Peyer's patch (tissue), 4 donors: Measurements from ENCODE around the gene ZDHHC8. TPM values are rescaled to one million over a fixed set of nuclear protein-coding genes. Genes with fewer than 3 reads are reported as not detected.
A peak's percentile ranks its signal among the peaks of the same experiment; 100 is the strongest.

ENCODE experiments used
- DNase-seq, 3 donors: peaks; one replicate each; pipeline ENCODE4 v3.0.0-alpha.2; 2017 to 2019
- H3K27ac ChIP-seq, 4 donors: fragments of 200-600 bp; sonication (generic); one replicate each; pipeline ENCODE4 v1.5.1; 2016 to 2019
- H3K27me3 ChIP-seq, 2 donors: fragments of 200-600 bp; sonication (generic); one replicate each; pipeline ENCODE4 v1.5.1; 2019
- H3K36me3 ChIP-seq, 3 donors: fragments of 200-600 bp; sonication (generic); one replicate each; pipeline ENCODE4 v1.5.1; 2016 to 2019
- H3K4me1 ChIP-seq, 4 donors: fragments of 200-600 bp; sonication (generic); one replicate each; pipeline ENCODE4 v1.5.1; 2016 to 2019
- H3K4me3 ChIP-seq, 4 donors: fragments of 200-600 bp; sonication (generic); 1 replicate in 3 of 4; 2 replicates in 1 of 4; pipeline ENCODE4 v1.5.1; 2016 to 2019; ENCODE audit warnings: mild to moderate bottlenecking in 1 of 4
- H3K9me3 ChIP-seq, 4 donors: fragments of 200-600 bp; sonication (generic); one replicate each; pipeline ENCODE4 v1.5.1; 2016 to 2019; ENCODE audit warnings: mild to moderate bottlenecking in 1 of 4
- POLR2A ChIP-seq, 2 donors: fragments of 450-650 bp; IDR thresholded peaks; one replicate each; pipeline ENCODE4 v1.5.1; 2017; ENCODE audit warnings: antibody characterized with exemption in 2 of 2, mild to moderate bottlenecking in 2 of 2, moderate library complexity in 2 of 2
- total RNA-seq, 4 donors: library from RNA; depleted of rRNA; stranded (reverse); fragments of >200 nt; gene quantifications; one replicate each; pipeline ENCODE4 v1.1.0, GENCODE V29; 2016
- TF ChIP-seq, protein P1 (sequence below), 6 experiments: fragments of 450-650 bp in 4 of 6; fragments of 200-600 bp in 2 of 6; sonication (generic) in 1 of 6; IDR thresholded peaks; one replicate each; pipeline ENCODE4 v1.5.1; 2017 to 2019; ENCODE audit warnings: antibody characterized with exemption in 6 of 6, mild to moderate bottlenecking in 3 of 6, moderate library complexity in 1 of 6

Gene ZDHHC8
- 10 to 100 TPM in 3 of 4 donors, 1 to 10 TPM in 1; 4.1 to 37.0 (median 22.6) TPM for total RNA-seq

- Histone ChIP-seq H3K36me3 (peaks cover 0 to 10% (median 0%) of the 10 kb centered on the region in 3 donors), H3K27me3 (no peaks in the 10 kb centered on the region), H3K4me3 (peak within 1 kb of the TSS; percentile 92 to 100 (median 95)), H3K9me3 (no peaks in the 10 kb centered on the region), H3K4me1 (peaks cover 0 to 38% (median 22%) of the 10 kb centered on the region in 4 donors), H3K27ac (peak within 1 kb of the TSS; percentile 89 to 97 (median 93))
- TF ChIP-seq, protein P1, sequence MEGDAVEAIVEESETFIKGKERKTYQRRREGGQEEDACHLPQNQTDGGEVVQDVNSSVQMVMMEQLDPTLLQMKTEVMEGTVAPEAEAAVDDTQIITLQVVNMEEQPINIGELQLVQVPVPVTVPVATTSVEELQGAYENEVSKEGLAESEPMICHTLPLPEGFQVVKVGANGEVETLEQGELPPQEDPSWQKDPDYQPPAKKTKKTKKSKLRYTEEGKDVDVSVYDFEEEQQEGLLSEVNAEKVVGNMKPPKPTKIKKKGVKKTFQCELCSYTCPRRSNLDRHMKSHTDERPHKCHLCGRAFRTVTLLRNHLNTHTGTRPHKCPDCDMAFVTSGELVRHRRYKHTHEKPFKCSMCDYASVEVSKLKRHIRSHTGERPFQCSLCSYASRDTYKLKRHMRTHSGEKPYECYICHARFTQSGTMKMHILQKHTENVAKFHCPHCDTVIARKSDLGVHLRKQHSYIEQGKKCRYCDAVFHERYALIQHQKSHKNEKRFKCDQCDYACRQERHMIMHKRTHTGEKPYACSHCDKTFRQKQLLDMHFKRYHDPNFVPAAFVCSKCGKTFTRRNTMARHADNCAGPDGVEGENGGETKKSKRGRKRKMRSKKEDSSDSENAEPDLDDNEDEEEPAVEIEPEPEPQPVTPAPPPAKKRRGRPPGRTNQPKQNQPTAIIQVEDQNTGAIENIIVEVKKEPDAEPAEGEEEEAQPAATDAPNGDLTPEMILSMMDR (IDR thresholded peaks at IDR 0.05) = no peak
- TF ChIP-seq POLR2A (IDR thresholded peaks at IDR 0.05) = no peak
- peak; percentile 51 to 69 (median 66) for DNase-seq
Measured at GRCh38 chr22:20131597-20131858, at the start of gene ZDHHC8. Gene ZDHHC8 (plus strand): TSS chr22:20131804. CDS start chr22:20131948, 144 bp downstream.

- Histone ChIP-seq H3K27me3 (no peaks in the 10 kb centered on the region), H3K27ac (no peak overlapping the region), H3K4me3 (no peak overlapping the region), H3K9me3 (no peaks in the 10 kb centered on the region), H3K4me1 (peaks cover 0 to 40% (median 7%) of the 10 kb centered on the region in 4 donors), H3K36me3 (peaks cover 0 to 27% (median 0%) of the 10 kb centered on the region in 3 donors)
- TF ChIP-seq POLR2A (IDR thresholded peaks at IDR 0.05) = no peak
- TF ChIP-seq, protein P1 (IDR thresholded peaks at IDR 0.05) = no peak
- DNase-seq = no peak
Measured at GRCh38 chr22:20083157-20083890, 48.3 kb upstream of the ZDHHC8 start.

DNA sequence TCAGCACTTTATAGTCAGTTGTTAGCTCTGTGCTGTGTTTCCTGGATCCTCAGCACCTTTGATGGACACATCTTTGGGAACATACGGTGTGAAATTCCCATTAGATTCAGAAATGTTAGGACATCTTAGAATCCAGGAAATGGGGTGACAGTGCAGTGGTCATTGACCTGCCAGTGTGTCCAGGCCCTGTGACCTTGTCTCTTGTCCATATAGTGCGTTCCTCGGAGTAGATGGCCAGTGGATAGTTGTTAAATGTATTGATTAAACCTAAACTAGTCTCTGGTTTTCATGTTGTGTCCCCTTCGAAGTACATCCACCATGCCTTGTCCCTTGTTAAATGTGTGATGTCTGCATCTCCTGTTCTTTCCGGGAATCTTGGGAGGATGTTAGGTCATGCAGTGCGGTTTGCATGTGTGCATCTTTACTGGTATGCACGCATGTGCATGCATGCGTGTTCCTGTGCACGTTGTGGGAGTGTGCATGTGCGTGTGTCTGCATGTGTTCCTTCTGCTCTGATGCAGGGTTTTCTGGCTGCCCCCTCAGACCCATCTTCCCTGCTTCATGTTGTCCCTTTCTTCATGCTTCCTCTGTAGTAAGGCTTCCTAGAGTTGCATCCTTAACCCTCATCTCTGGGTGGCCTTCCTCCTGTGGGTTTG is 47.6 kb upstream of the ZDHHC8 start:
- H3K36me3 ChIP-seq = peaks cover 0 to 34% (median 0%) of the 10 kb centered on the region in 3 donors
- TF ChIP-seq, protein P1 (IDR thresholded peaks at IDR 0.05) = no peak
- TF ChIP-seq POLR2A (IDR thresholded peaks at IDR 0.05) = no peak
- no peaks in the 10 kb centered on the region for H3K9me3 ChIP-seq
- peaks cover 0 to 40% (median 7%) of the 10 kb centered on the region in 4 donors for H3K4me1 ChIP-seq
- no peak overlapping the region for H3K4me3 ChIP-seq
- H3K27ac ChIP-seq = no peak overlapping the region
- H3K27me3 ChIP-seq = no peaks in the 10 kb centered on the region
- no peak for DNase-seq

DNA sequence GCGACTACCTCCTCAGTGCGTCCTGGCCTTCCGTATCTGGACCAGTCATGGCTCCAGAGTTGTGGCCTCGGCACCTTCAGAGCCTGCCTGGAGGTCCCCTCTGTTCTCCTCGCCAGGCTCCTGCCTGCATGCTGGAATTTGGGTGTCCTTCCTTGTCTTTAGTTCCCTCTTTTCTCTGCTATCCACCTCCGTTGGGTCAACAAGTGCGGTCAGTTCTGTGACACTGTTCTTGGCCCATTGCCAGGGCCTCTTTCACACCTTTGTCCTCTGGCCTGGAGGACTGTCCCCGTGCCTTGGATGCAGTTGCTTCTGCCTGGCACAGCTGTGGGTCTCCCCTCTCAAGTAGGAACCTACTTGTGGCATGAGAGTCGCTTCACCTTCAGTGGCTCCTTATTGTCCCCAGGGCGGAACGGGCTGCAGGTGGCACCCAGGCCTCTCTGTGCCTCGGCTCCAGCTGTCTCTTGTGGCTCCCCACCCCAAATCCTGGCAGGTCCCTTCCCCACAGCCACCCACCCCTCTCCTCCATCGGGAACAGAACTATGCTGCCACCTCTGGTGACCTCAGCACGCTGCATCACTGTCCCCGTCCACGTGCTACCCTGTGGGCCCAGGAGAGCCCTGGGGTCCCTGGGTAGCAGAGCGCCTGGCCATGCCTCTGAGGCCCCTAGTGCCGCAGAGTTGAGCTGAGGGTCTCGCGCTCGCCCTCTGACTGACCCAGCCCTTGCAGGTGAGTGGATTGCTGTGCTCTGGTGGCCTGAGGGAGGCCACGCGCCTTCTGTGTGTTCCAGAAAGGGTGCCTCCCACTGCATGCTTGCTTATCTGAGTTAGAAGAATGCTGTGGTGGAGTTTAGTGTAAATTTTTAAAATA is 46.8 kb upstream of the ZDHHC8 start:
- DNase-seq = peak in 1 of 3 donors; percentile 44
- no peaks in the 10 kb centered on the region for H3K9me3 ChIP-seq
- H3K36me3 ChIP-seq = peaks cover 0 to 42% (median 0%) of the 10 kb centered on the region in 3 donors
- H3K4me3 ChIP-seq = no peak overlapping the region
- no peak overlapping the region for H3K27ac ChIP-seq
- no peaks in the 10 kb centered on the region for H3K27me3 ChIP-seq
- TF ChIP-seq, protein P1 (IDR thresholded peaks at IDR 0.05) = peak in 3 of 6 experiments; percentile 8 to 19 (median 18)
- no peak for TF ChIP-seq POLR2A (IDR thresholded peaks at IDR 0.05)
- H3K4me1 ChIP-seq = peaks cover 0 to 40% (median 7%) of the 10 kb centered on the region in 4 donors

GRCh38 chr22:20085651-20086050 is 46.0 kb upstream of the ZDHHC8 start:
- Histone ChIP-seq H3K27ac (no peak overlapping the region), H3K9me3 (no peaks in the 10 kb centered on the region), H3K27me3 (no peaks in the 10 kb centered on the region), H3K4me3 (no peak overlapping the region), H3K36me3 (peaks cover 0 to 51% (median 0%) of the 10 kb centered on the region in 3 donors), H3K4me1 (peaks cover 0 to 40% (median 7%) of the 10 kb centered on the region in 4 donors)
- peak in 1 of 3 donors; percentile 32 for DNase-seq
- no peak for TF ChIP-seq POLR2A (IDR thresholded peaks at IDR 0.05)
- TF ChIP-seq, protein P1 (IDR thresholded peaks at IDR 0.05) = no peak
